Endodermal cell (in vitro differentiated cells): ENCODE results near the gene PRPH. TPM values are rescaled to one million over a fixed set of nuclear protein-coding genes. Genes with fewer than 3 reads are reported as not detected.

Experiments
- DNase-seq: peaks from one replicate; pipeline ENCODE4 v3.0.0-alpha.2; 2017
- H3K27ac ChIP-seq: 2 replicates; pipeline ENCODE4 v1.5.1; 2013; ENCODE audit warnings: mild to moderate bottlenecking, low read depth, low read length, moderate library complexity
- H3K27me3 ChIP-seq: 2 replicates; pipeline ENCODE4 v1.6.1; 2013; ENCODE audit warnings: mild to moderate bottlenecking, low read length, moderate library complexity; ENCODE audit not compliant: insufficient read depth, control insufficient read depth, poor library complexity, severe bottlenecking
- H3K36me3 ChIP-seq: 2 replicates; pipeline ENCODE4 v1.7.0; 2013; ENCODE audit warnings: mild to moderate bottlenecking, low read length, moderate library complexity; ENCODE audit not compliant: control insufficient read depth, insufficient read depth
- H3K4me1 ChIP-seq: one replicate; pipeline ENCODE4 v1.7.0; 2013; ENCODE audit warnings: low read length; ENCODE audit not compliant: control insufficient read depth, insufficient read depth
- H3K4me3 ChIP-seq: 2 replicates; pipeline ENCODE4 v1.5.1; 2013; ENCODE audit warnings: mild to moderate bottlenecking, low read length, moderate library complexity
- H3K9ac ChIP-seq: 2 replicates; pipeline ENCODE4 v1.6.1; 2013; ENCODE audit warnings: mild to moderate bottlenecking, low read length, moderate library complexity; ENCODE audit not compliant: poor library complexity, severe bottlenecking; ENCODE audit errors: extremely low read depth
- H3K9me3 ChIP-seq: 2 replicates; pipeline ENCODE4 v1.6.1; 2013; ENCODE audit warnings: mild to moderate bottlenecking, low read length, moderate library complexity; ENCODE audit not compliant: control insufficient read depth
- H3K27ac Mint-ChIP-seq: 2 replicates; pipeline ENCODE4 v1.8.0; 2020; ENCODE audit warnings: mixed read lengths
- H3K27me3 Mint-ChIP-seq: 2 replicates; pipeline ENCODE4 v1.8.0; 2021; ENCODE audit warnings: mild to moderate bottlenecking, mixed read lengths; ENCODE audit not compliant: insufficient read depth
- H3K36me3 Mint-ChIP-seq: 2 replicates; pipeline ENCODE4 v1.8.0; 2020; ENCODE audit warnings: low read depth, mixed read lengths
- H3K4me1 Mint-ChIP-seq: 2 replicates; pipeline ENCODE4 v1.8.0; 2020; ENCODE audit warnings: mixed read lengths
- H3K4me3 Mint-ChIP-seq: 2 replicates; pipeline ENCODE4 v1.8.0; 2020; ENCODE audit warnings: mild to moderate bottlenecking, moderate library complexity, mixed read lengths
- H3K9me3 Mint-ChIP-seq: 2 replicates; pipeline ENCODE4 v1.8.0; 2020; ENCODE audit warnings: mild to moderate bottlenecking, mixed read lengths
- CTCF ChIP-seq: fragments of 200-600 bp; sonication (generic); conservative IDR thresholded peaks from 2 replicates; pipeline ENCODE4 v1.5.0; 2021; ENCODE audit warnings: antibody characterized with exemption, mild to moderate bottlenecking
- WGBS, 2 experiments: methylation state at CpG; one replicate each; pipeline versions ENCODE4 v1.1.5 to v1.1.7; 2013; ENCODE audit warnings: missing lambda C conversion rate in 2 of 2, mixed read lengths in 1 of 2; ENCODE audit not compliant: insufficient coverage in 1 of 2, insufficient read length in 1 of 2; 5-methylcytosine and 5-hydroxymethylcytosine counted together
- total RNA-seq, 2 donors: library from RNA; stranded (reverse); fragmentation: NEBNext Ultra II Directional in 1 of 2; extraction: Animal tissue kit (Norgen Biotek cat#: 25700) in 1 of 2; gene quantifications; 2 replicates in 1 of 2; 3 replicates in 1 of 2; pipeline ENCODE4 v1.2.1, GENCODE V29; 2021

Gene PRPH
- total RNA-seq, 2 donors from 2014 or later: 0.42 to 0.51 TPM

- no peaks in the 10 kb centered on the region for H3K9me3 Mint-ChIP-seq
- H3K9me3 ChIP-seq: no peaks in the 10 kb centered on the region
- no peak overlapping the region for H3K9ac ChIP-seq
- H3K4me1 ChIP-seq: no peaks in the 10 kb centered on the region
- no peaks in the 10 kb centered on the region for H3K36me3 ChIP-seq
- H3K27ac Mint-ChIP-seq: no peak overlapping the region
- H3K27me3 Mint-ChIP-seq: peaks cover 73% of the 10 kb centered on the region
- no peak overlapping the region for H3K4me3 ChIP-seq
- 83 to 84% methylated on average over 4 of the region's 4 CpGs for WGBS, 2 experiments
- DNase-seq: peak; percentile 67
- no peak overlapping the region for H3K4me3 Mint-ChIP-seq
- H3K4me1 Mint-ChIP-seq: peaks cover 8% of the 10 kb centered on the region
- H3K27me3 ChIP-seq: peaks cover 24% of the 10 kb centered on the region
- H3K27ac ChIP-seq: no peak overlapping the region
- H3K36me3 Mint-ChIP-seq: no peaks in the 10 kb centered on the region
- no peak for TF ChIP-seq CTCF
These were observed 6.8 kb downstream of the PRPH start for GRCh38 chr12:49301760-49302159.

- Mint-ChIP-seq H3K4me1 (peaks cover 5% of the 10 kb centered on the region), H3K27me3 (peaks cover 57% of the 10 kb centered on the region), H3K27ac (no peak overlapping the region)
These were observed 9.2 kb downstream of the PRPH start for GRCh38 chr12:49304161-49304560.

GRCh38 chr12:49305762-49306510 is 11.0 kb downstream of the PRPH start:
- Histone ChIP-seq H3K4me3 (no peak overlapping the region), H3K9me3 (no peaks in the 10 kb centered on the region), H3K9ac (no peak overlapping the region), H3K36me3 (no peaks in the 10 kb centered on the region), H3K4me1 (no peaks in the 10 kb centered on the region), H3K27ac (no peak overlapping the region), H3K27me3 (no peaks in the 10 kb centered on the region)
- Mint-ChIP-seq H3K4me3 (no peak overlapping the region), H3K27me3 (peaks cover 50% of the 10 kb centered on the region), H3K36me3 (no peaks in the 10 kb centered on the region), H3K9me3 (no peaks in the 10 kb centered on the region), H3K27ac (no peak overlapping the region), H3K4me1 (peaks cover 5% of the 10 kb centered on the region)
- TF ChIP-seq CTCF: no peak
- DNase-seq: no peak
- WGBS, 2 experiments: 83 to 91% methylated on average over 5 to 6 of the region's 6 CpGs

More at GRCh38 chr12:49304161-49304560, 9.2 kb downstream of the PRPH start:
- no peaks in the 10 kb centered on the region for H3K9me3 ChIP-seq
- no peak overlapping the region for H3K4me3 Mint-ChIP-seq
- DNase-seq: no peak
- no peaks in the 10 kb centered on the region for H3K36me3 Mint-ChIP-seq
- H3K27ac ChIP-seq: no peak overlapping the region
- no peaks in the 10 kb centered on the region for H3K4me1 ChIP-seq
- no peaks in the 10 kb centered on the region for H3K9me3 Mint-ChIP-seq
- no peak overlapping the region for H3K9ac ChIP-seq
- 88 to 92% methylated on average over 1 to 2 of the region's 2 CpGs for WGBS, 2 experiments
- no peaks in the 10 kb centered on the region for H3K27me3 ChIP-seq
- no peak for TF ChIP-seq CTCF
- H3K4me3 ChIP-seq: no peak overlapping the region
- H3K36me3 ChIP-seq: no peaks in the 10 kb centered on the region
